Motor neuron (in vitro differentiated cells): ENCODE measurements around the gene CELF1. TPM values are rescaled to one million over a fixed set of nuclear protein-coding genes. Genes with fewer than 3 reads are reported as not detected.
A peak's percentile ranks its signal among the peaks of the same experiment; 100 is the strongest.

Experiments used
- ATAC-seq, 8 experiments: fragments of 200-7000 bp; cut with Tn5 transposase; replicated peaks in 6 of 8; 2 replicates each; pipeline ENCODE4 v1.8.0; 2021; ENCODE audit warnings: mild to moderate bottlenecking in 8 of 8, moderate library complexity in 8 of 8
- H3K27ac ChIP-seq, 2 donors: fragments of 250-450 bp; sonication (Bioruptor Pico); 2 replicates each; pipeline ENCODE4 v1.9.0; 2021; ENCODE audit warnings: antibody characterized with exemption in 2 of 2, mild to moderate bottlenecking in 2 of 2, moderate library complexity in 1 of 2
- H3K4me1 ChIP-seq, 2 donors: fragments of 250-450 bp; sonication (Bioruptor Pico); replicated peaks in 1 of 2; 2 replicates each; pipeline ENCODE4 v1.6.1; 2021; ENCODE audit warnings: antibody characterized with exemption in 2 of 2, mild to moderate bottlenecking in 2 of 2, moderate library complexity in 1 of 2
- H3K4me3 ChIP-seq, 5 donors: fragments of 250-450 bp; sonication (Bioruptor Pico); 2 replicates each; pipeline ENCODE4 v1.9.0; 2021; ENCODE audit warnings: antibody characterized with exemption in 5 of 5, mild to moderate bottlenecking in 5 of 5, moderate library complexity in 4 of 5
- WGBS, 10 experiments: fragments of 450-650 bp; shearing (Covaris generic); methylation state at CpG; one replicate each; pipeline ENCODE4 v1.0.0; 2022; 5-methylcytosine and 5-hydroxymethylcytosine counted together
- in situ Hi-C, 9 experiments: fragments of 400-800 bp; cut with MboI; loops; one replicate each; pipeline ENCODE4 v1.15.0; 2021; ENCODE audit warnings: low sequenced_read_pairs in 9 of 9, low pct_unique_long_range_greater_than_20kb in 2 of 9; ENCODE audit not compliant: unreplicated experiment in 9 of 9
- total RNA-seq, 8 experiments: library from RNA; unstranded; fragments of 300-600 nt; gene quantifications; 2 replicates each; pipeline versions ENCODE4 v1.2.3 to v1.2.4, GENCODE V29; 2022

Gene CELF1
- total RNA-seq, 8 experiments from 2014 or later = 47.2 to 125 (median 106) TPM

GRCh38 chr11:47589118-47589517 is 36.2 kb upstream of the CELF1 start:
- 33 to 100% (median 80%) methylated on average over 1 to 5 of the region's 11 CpGs; no CpG with 5 or more reads in 4 of the 10 experiments for WGBS, 10 experiments
- no peak overlapping the region for H3K4me3 ChIP-seq
- no peak overlapping the region for H3K27ac ChIP-seq
- H3K4me1 ChIP-seq = peaks cover 0 to 7% of the 10 kb centered on the region in 2 donors
- in situ Hi-C loops = no loop called here
- ATAC-seq = no peak

DNA sequence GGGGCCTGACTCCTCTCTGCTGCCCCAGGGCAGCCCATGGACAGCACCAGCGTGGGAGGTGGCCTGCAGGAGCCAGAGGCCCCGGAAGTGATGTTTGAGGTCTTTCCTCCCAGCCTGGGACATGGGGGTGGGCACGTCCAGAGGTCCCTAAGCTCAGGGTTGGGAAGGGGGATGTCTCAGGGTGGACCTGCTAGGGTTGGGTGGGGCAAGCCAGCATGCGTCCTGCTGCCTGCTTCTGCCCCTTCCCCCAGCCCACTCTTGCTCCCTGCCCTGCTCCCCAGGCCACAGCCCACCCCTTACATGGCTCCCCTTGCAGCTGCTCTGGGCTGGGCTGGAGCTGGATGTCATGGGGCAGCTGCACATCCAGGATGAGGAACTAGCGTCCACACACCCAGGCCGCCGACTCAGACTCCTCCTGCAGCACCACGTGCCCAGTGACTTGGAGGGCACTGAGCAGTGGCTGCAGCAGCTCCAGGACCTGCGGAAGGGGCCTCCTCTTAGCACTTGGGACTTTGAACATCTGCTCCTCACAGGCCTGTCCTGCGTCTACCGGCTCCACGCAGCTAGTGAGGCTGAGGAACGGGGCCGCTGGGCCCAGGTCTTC is 34.9 kb upstream of the CELF1 start:
- Histone ChIP-seq H3K4me3 (no peak overlapping the region), H3K27ac (no peak overlapping the region), H3K4me1 (peaks cover 0 to 3% of the 10 kb centered on the region in 2 donors)
- 80% methylated on average over 3 of the region's 14 CpGs; no CpG with 5 or more reads in 9 of the 10 experiments for WGBS, 10 experiments
- ATAC-seq = peak; percentile 8 to 66 (median 34)
- in situ Hi-C loops = no loop called here

GRCh38 chr11:47587039-47587716 is 34.2 kb upstream of the CELF1 start:
- in situ Hi-C loops = no loop called here
- ATAC-seq = peak in 7 of 8 experiments; percentile 6 to 24 (median 10)
- no peak overlapping the region for H3K4me3 ChIP-seq
- WGBS, 10 experiments = 20 to 80% (median 57%) methylated on average over 1 of the region's 6 CpGs; no CpG with 5 or more reads in 5 of the 10 experiments
- H3K4me1 ChIP-seq = peaks cover 0 to 3% of the 10 kb centered on the region in 2 donors
- H3K27ac ChIP-seq = no peak overlapping the region

DNA sequence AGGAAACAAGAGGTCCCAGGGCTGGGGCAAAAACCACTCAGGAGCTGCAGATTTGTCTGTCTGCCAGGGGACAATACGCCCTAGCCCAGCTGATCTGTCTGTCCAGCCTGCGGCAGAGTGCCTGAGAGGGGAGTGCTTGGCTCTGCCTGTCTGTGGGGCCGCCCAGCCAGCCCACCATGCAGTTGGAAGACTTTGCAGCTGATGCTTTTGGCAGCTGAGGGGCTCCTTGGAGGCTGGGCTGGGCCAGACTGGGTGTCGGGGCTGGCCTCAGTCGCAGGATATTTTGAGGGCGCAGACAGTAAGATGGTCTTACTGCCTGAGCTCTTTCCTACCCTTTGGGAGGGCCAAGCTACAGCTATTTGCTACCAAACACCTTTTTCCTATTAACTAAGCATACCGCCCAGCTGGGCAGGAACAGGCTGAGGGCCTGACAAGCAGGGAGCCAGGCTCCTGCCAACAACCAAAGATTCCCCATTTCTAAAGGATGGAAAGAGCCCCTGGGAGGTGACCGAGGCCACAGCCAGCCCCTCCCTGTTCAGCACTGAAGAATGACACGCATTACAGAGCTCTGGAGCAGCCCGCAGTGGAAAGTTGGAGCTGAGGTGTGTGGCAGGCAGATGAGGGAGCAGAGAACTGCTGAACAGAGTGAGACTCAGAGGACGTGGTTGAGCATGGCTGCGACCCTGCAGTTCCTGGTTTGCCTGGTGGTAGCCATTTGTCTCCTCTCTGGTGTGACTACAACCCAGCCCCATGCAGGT is 33.3 kb upstream of the CELF1 start, which contains the start of gene FAM180B:
Gene FAM180B (plus strand): TSS at position 581 of the 758 bp plus-strand sequence. CDS start 91 bp downstream, at position 672.
- Histone ChIP-seq H3K27ac (no peak within 1 kb of the TSS), H3K4me1 (no peaks in the 10 kb centered on the region), H3K4me3 (no peak within 1 kb of the TSS)
- in situ Hi-C loops = no loop called here
- peak; percentile 12 to 61 (median 30) for ATAC-seq
- WGBS, 10 experiments = 17 to 100% (median 61%) methylated on average over 1 to 7 of the region's 12 CpGs; no CpG with 5 or more reads in 2 of the 10 experiments

DNA sequence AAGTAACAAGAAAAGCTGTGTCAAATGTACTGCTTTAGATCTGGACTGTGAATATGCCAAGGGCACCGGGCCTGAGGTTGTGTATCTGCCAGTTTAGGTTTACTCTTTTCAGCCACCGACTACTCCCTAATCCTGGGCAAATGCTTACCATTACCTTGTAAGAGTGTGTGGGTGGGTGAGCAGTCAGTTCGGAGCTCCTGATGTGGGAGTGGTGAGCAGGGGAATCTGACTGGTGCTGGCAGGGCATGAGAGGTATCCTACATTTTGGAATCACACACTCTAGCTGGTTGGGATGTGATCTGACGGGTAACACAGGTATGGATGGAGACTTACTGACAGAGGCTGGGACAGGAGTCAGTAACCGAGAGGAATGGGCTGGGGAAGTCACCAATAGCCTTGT is 30.9 kb upstream of the CELF1 start:
- WGBS, 10 experiments = 90 to 100% (median 98%) methylated on average over 1 to 4 of the region's 5 CpGs; no CpG with 5 or more reads in 2 of the 10 experiments
- no peak overlapping the region for H3K4me3 ChIP-seq
- no peak for ATAC-seq
- peaks cover 2 to 6% of the 10 kb centered on the region in 2 donors for H3K4me1 ChIP-seq
- in situ Hi-C loops = no loop called here
- no peak overlapping the region for H3K27ac ChIP-seq

GRCh38 chr11:47578524-47579494 is 25.9 kb upstream of the CELF1 start, which contains the start of the genes KBTBD4 and NDUFS3:
KBTBD4 (minus strand) TSS chr11:47578970; CDS start chr11:47578951, 19 bp downstream.
NDUFS3 (plus strand) TSS chr11:47579074; CDS start chr11:47579092, 18 bp downstream.
- Histone ChIP-seq H3K27ac (peak within 1 kb of the TSS; percentile 97 to 98), H3K4me3 (peak within 1 kb of the TSS; percentile 71 to 94 (median 89)), H3K4me1 (peaks cover 15 to 21% of the 10 kb centered on the region in 2 donors)
- ATAC-seq = peak; percentile 91 to 97 (median 94)
- 0 to 5% (median 3%) methylated on average over 1 to 12 of the region's 72 CpGs; no CpG with 5 or more reads in 5 of the 10 experiments for WGBS, 10 experiments
- in situ Hi-C loops = no loop called here

DNA sequence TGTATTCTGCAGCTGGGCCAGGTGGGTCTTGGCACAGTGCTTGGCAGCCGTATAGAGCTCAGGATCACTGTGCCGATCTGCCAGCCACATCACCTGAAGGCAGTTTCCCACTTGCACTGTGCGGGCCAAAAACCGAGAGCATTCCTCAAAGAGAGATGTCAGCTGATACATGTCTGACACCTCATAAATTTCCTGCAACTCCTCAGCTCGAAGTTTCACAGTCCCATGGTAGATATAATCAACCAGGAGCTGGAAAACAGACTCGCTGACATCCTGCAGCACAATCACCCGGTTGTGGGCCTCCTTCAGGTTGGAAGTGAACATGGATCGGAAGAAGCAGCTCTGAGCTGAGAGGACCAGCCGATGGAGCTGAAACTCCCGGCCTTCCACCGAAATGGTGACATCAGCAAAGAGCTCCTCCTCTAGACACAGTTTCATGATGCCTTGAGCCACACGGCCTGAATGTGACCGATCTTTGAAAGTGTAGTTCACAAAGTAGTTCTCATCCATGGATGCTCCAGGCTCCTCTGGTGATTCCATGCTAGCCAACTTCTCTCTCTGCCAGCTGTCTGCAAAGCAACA is 24.6 kb upstream of the CELF1 start:
- in situ Hi-C loops = no loop called here
- WGBS, 10 experiments = 25 to 86% (median 70%) methylated on average over 2 to 10 of the region's 13 CpGs; no CpG with 5 or more reads in 3 of the 10 experiments
- peaks cover 15 to 21% of the 10 kb centered on the region in 2 donors for H3K4me1 ChIP-seq
- ATAC-seq = no peak
- H3K27ac ChIP-seq = peak overlapping the region; percentile 97 to 98
- H3K4me3 ChIP-seq = peak overlapping the region; percentile 71 to 94 (median 89)

DNA sequence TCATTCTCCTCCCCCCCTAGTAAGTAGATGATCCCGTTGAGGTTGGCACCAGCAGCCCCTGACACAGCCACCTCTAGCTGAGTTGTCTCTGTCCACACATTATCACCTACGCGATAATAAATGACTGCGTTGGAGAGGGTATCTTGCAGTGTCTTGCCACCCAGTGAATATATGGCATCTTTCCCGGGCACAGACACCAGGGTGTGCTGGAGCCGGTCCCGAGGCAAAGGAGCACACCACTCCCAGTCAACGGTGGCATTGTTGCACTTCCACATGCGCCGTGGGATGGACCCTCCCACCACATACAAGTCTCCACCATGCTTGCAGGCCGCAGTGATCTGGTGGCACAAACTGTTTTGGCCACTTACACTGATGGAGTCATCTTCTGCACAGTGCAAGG is 20.4 kb upstream of the CELF1 start:
- H3K4me1 ChIP-seq = peaks cover 12 to 15% of the 10 kb centered on the region in 2 donors
- in situ Hi-C loops = loop anchor here in 1 of 9 experiments (25.0 kb wide), 1 partner anchor 161 kb away; the partner anchor contains the start of gene SLC39A13
- ATAC-seq = no peak
- no peak overlapping the region for H3K27ac ChIP-seq
- WGBS, 10 experiments = 80 to 100% (median 90%) methylated on average over 2 to 9 of the region's 11 CpGs; no CpG with 5 or more reads in 4 of the 10 experiments
- no peak overlapping the region for H3K4me3 ChIP-seq

DNA sequence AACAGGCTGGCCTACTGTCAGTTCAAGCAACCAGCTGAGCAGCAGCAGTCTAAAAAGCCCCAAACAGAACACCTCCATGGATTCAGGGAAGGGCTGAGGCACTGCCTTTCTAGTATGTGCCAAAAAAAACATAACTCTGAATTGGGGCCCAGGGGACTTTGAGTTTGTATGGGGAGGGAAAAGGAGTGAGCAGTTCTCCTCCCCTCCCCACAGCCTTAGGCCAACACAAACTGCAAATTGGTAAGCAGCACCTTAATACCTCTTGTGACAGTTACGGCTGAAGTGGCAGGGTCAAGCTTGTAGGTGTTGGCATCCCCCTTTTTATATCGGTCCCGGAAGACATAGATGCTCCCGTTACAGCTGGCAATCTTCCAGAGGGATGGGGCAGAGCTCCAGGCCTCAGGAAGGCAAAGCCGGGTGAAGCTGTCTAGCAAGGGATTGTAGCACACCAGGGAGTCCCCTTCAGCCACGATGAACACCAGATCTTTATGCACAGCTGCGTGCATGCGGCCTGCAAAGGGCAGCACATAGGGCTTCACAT is 19.9 kb upstream of the CELF1 start:
- in situ Hi-C loops = loop anchor here in 1 of 9 experiments (25.0 kb wide), 1 partner anchor 160 kb away; the partner anchor contains the start of gene SLC39A13
- ATAC-seq = peak in 1 of 8 experiments; percentile 20
- peaks cover 9 to 10% of the 10 kb centered on the region in 2 donors for H3K4me1 ChIP-seq
- 40 to 100% (median 90%) methylated on average over 1 to 7 of the region's 8 CpGs; no CpG with 5 or more reads in 3 of the 10 experiments for whole genome bisulfite sequencing, 10 experiments
- no peak overlapping the region for H3K4me3 ChIP-seq
- no peak overlapping the region for H3K27ac ChIP-seq

DNA sequence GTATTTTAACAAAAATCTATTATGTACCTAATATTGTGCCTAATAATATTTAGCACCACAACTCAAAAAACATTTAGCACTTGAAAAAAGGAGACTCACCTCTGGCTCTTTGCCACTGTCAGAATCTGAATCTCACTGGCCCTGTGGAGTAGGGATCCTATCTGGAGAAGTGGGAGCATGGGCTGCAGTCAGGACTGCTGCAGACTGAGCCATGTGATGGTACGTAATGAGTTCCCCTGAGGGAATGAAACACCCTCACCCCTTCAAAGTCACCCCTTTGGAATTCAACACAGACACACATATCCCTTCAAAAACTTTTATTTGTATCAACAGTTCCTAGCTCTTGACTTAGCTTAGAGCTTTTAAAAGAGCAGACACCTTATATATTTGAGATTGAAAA is 19.0 kb upstream of the CELF1 start:
- Histone ChIP-seq H3K4me3 (no peak overlapping the region), H3K4me1 (peaks cover 0 to 2% of the 10 kb centered on the region in 2 donors), H3K27ac (no peak overlapping the region)
- in situ Hi-C loops = loop anchor here in 1 of 9 experiments (25.0 kb wide), 1 partner anchor 160 kb away; the partner anchor contains the start of gene SLC39A13
- 17 to 100% (median 40%) methylated on average over 1 of the region's 1 CpG; no CpG with 5 or more reads in 7 of the 10 experiments for WGBS, 10 experiments
- no peak for ATAC-seq

- H3K4me1 ChIP-seq = peaks cover 0 to 3% of the 10 kb centered on the region in 2 donors
- 60 to 100% (median 87%) methylated on average over 1 to 4 of the region's 4 CpGs; no CpG with 5 or more reads in 2 of the 10 experiments for WGBS, 10 experiments
- H3K4me3 ChIP-seq = no peak overlapping the region
- ATAC-seq = no peak
- no peak overlapping the region for H3K27ac ChIP-seq
- in situ Hi-C loops = loop anchor here in 1 of 9 experiments (25.0 kb wide), 1 partner anchor 159 kb away; the partner anchor contains the start of gene SLC39A13
Measured at GRCh38 chr11:47571357-47571729, 18.4 kb upstream of the CELF1 start.
